BJ (cell line): ENCODE measurements around the gene KCNJ6. TPM values are rescaled to one million over a fixed set of nuclear protein-coding genes. Genes with fewer than 3 reads are reported as not detected.

Source experiments
- CTCF ChIA-PET: fragments of 350-600 bp; formaldehyde crosslinking; extraction: SDS; loops from one replicate; lab custom pipeline; 2021; ENCODE audit warnings: antibody characterized with exemption, inconsistent platforms; lab: Yijun Ruan, JAX
- POLR2A ChIA-PET: fragments of 300-600 bp; sonication (Branson Sonifier 250); formaldehyde crosslinking; extraction: SDS; loops from one replicate; lab custom pipeline; 2021; ENCODE audit warnings: antibody characterized with exemption; lab: Charles Lee
- DNase-seq: peaks from one replicate; pipeline ENCODE4 v3.0.0-alpha.2; 2011; ENCODE audit warnings: low read depth
- H3K27me3 ChIP-seq: 2 replicates; pipeline ENCODE4 v1.6.0; 2011; ENCODE audit warnings: low read length; ENCODE audit not compliant: control insufficient read depth, insufficient read depth
- H3K36me3 ChIP-seq: 2 replicates; pipeline ENCODE4 v1.5.1; 2011; ENCODE audit warnings: low read length; ENCODE audit not compliant: control insufficient read depth, insufficient read depth
- H3K4me3 ChIP-seq: 2 replicates; pipeline ENCODE4 v1.5.1; 2011; ENCODE audit warnings: low read depth, mild to moderate bottlenecking, control low read depth, low read length
- polyA plus RNA-seq: library from polyadenylated mRNA; depleted of rRNA; stranded (reverse); fragments of >200 nt; gene quantifications from 2 replicates; pipeline ENCODE4 v1.2.3, GENCODE V29; 2011
- TF ChIP-seq, protein P1 (sequence below): IDR thresholded peaks from 2 replicates; pipeline ENCODE4 v1.5.1; 2011; ENCODE audit warnings: low read depth, mild to moderate bottlenecking, control low read depth, inconsistent platforms, low read length, moderate library complexity; ENCODE audit not compliant: insufficient read depth

Gene KCNJ6
- polyA plus RNA-seq, 1 experiment: 0.01 TPM

- ChIA-PET POLR2A (no interaction called here), CTCF (interaction anchor here (1.0 to 2.2 kb wide), 2 partner anchors 23 to 140 kb away, joined by 3 to 5 read pairs; no protein-coding TSS in a partner anchor)
- Histone ChIP-seq H3K27me3 (peaks cover 12% of the 10 kb centered on the region), H3K4me3 (no peak overlapping the region), H3K36me3 (no peaks in the 10 kb centered on the region)
- no peak for DNase-seq
- TF ChIP-seq, protein P1, sequence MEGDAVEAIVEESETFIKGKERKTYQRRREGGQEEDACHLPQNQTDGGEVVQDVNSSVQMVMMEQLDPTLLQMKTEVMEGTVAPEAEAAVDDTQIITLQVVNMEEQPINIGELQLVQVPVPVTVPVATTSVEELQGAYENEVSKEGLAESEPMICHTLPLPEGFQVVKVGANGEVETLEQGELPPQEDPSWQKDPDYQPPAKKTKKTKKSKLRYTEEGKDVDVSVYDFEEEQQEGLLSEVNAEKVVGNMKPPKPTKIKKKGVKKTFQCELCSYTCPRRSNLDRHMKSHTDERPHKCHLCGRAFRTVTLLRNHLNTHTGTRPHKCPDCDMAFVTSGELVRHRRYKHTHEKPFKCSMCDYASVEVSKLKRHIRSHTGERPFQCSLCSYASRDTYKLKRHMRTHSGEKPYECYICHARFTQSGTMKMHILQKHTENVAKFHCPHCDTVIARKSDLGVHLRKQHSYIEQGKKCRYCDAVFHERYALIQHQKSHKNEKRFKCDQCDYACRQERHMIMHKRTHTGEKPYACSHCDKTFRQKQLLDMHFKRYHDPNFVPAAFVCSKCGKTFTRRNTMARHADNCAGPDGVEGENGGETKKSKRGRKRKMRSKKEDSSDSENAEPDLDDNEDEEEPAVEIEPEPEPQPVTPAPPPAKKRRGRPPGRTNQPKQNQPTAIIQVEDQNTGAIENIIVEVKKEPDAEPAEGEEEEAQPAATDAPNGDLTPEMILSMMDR: no peak
Measured at GRCh38 chr21:37899146-37899545, 17.1 kb downstream of the KCNJ6 start.

DNA sequence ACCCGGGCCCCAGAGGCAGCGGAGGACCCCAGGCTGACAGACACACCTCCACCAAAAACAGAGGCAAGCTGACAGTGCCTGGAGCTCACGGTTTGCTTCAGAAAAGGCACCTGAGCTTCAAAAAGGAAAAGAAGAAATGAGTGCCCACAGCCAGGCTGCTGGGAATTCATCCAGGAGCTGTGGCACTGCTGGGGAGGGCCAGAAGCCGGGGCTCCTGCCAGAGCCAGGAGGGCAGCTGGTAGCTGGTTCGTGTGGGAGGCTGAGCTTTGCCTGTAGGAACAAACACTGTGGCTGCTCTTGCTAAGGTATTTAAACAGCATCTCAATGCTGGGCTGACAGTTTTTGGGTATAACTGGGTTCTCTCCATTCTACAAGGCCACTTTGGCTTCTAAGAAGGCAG is 19.5 kb downstream of the KCNJ6 start:
- TF ChIP-seq, protein P1: no peak
- ChIA-PET CTCF (interaction anchor here (1.4 kb wide), 1 partner anchor 138 kb away, joined by 6 read pairs; no protein-coding TSS in a partner anchor), POLR2A (no interaction called here)
- no peaks in the 10 kb centered on the region for H3K36me3 ChIP-seq
- no peak for DNase-seq
- no peak overlapping the region for H3K4me3 ChIP-seq
- H3K27me3 ChIP-seq: peaks cover 12% of the 10 kb centered on the region

- no peaks in the 10 kb centered on the region for H3K36me3 ChIP-seq
- no peak overlapping the region for H3K4me3 ChIP-seq
- H3K27me3 ChIP-seq: peaks cover 10% of the 10 kb centered on the region
- TF ChIP-seq, protein P1: no peak
- CTCF ChIA-PET: interaction anchor here (0.7 to 2.3 kb wide), 4 partner anchors 16 to 180 kb away, joined by 3 to 6 read pairs (median 4); no protein-coding TSS in a partner anchor
- no peak for DNase-seq
- POLR2A ChIA-PET: no interaction called here
Measured at GRCh38 chr21:37891972-37892371, 24.3 kb downstream of the KCNJ6 start.

GRCh38 chr21:37888659-37889058 is 27.6 kb downstream of the KCNJ6 start:
- POLR2A ChIA-PET: no interaction called here
- DNase-seq: no peak
- TF ChIP-seq, protein P1: no peak
- peaks cover 8% of the 10 kb centered on the region for H3K27me3 ChIP-seq
- no peaks in the 10 kb centered on the region for H3K36me3 ChIP-seq
- no peak overlapping the region for H3K4me3 ChIP-seq
- CTCF ChIA-PET: no interaction called here

GRCh38 chr21:37886726-37887299 is 29.4 kb downstream of the KCNJ6 start:
- DNase-seq: no peak
- Histone ChIP-seq H3K36me3 (no peaks in the 10 kb centered on the region), H3K27me3 (peaks cover 8% of the 10 kb centered on the region), H3K4me3 (no peak overlapping the region)
- POLR2A ChIA-PET: no interaction called here
- CTCF ChIA-PET: interaction anchor here (0.9 to 1.9 kb wide), 3 partner anchors 27 to 175 kb away, joined by 3 to 4 read pairs (median 3); no protein-coding TSS in a partner anchor
- TF ChIP-seq, protein P1: no peak
